HepG2 (cell line): ENCODE results near the gene IMPDH2. TPM values are rescaled to one million over a fixed set of nuclear protein-coding genes. Genes with fewer than 3 reads are reported as not detected.

Source experiments
- KLF16 ChIP-seq, 2 experiments: sonication (generic) in 1 of 2; formaldehyde crosslinking in 1 of 2; IDR thresholded peaks; 2 replicates each; pipeline versions ENCODE4 v1.6.1 to v1.8.0; 2016 to 2023; ENCODE audit warnings: missing genetic modification reagents in 2 of 2, missing compliant biosample characterization in 1 of 2
- NBN ChIP-seq: fragments of 450-650 bp; conservative IDR thresholded peaks from 2 replicates; pipeline ENCODE4 v1.6.1; 2017
- NCOA5 ChIP-seq: sonication (generic); formaldehyde crosslinking; IDR thresholded peaks from 2 replicates; pipeline ENCODE4 v1.4.0; 2020; ENCODE audit warnings: missing genetic modification reagents
- RXRA ChIP-seq: sonication (generic); formaldehyde crosslinking; IDR thresholded peaks from 2 replicates; pipeline ENCODE4 v1.5.1; 2020; ENCODE audit warnings: missing genetic modification reagents
- SP4 ChIP-seq: sonication (generic); formaldehyde crosslinking; IDR thresholded peaks from 2 replicates; pipeline ENCODE4 v1.8.1; 2023; ENCODE audit warnings: mild to moderate bottlenecking, missing genetic modification reagents
- TCF7 ChIP-seq: sonication (generic); IDR thresholded peaks from 2 replicates; pipeline ENCODE4 v1.6.1; 2016; ENCODE audit warnings: antibody characterized with exemption, low read depth
- ZBTB8A ChIP-seq: sonication (generic); formaldehyde crosslinking; IDR thresholded peaks from 2 replicates; pipeline ENCODE4 v1.4.0; 2020; ENCODE audit warnings: mild to moderate bottlenecking, low read depth, missing genetic modification reagents, borderline replicate concordance
- ZC3H4 ChIP-seq: sonication (generic); formaldehyde crosslinking; IDR thresholded peaks from 2 replicates; pipeline ENCODE4 v1.4.0; 2020; ENCODE audit warnings: missing genetic modification reagents, borderline replicate concordance
- ZFP90 ChIP-seq: sonication (generic); formaldehyde crosslinking; IDR thresholded peaks from 2 replicates; pipeline ENCODE4 v1.8.0; 2022; ENCODE audit warnings: missing genetic modification reagents, mild to moderate bottlenecking, inconsistent platforms, borderline replicate concordance
- ZIK1 ChIP-seq: sonication (generic); formaldehyde crosslinking; IDR thresholded peaks from 2 replicates; pipeline ENCODE4 v1.5.0; 2020; ENCODE audit warnings: mild to moderate bottlenecking, low read depth, missing genetic modification reagents, borderline replicate concordance
- ZNF501 ChIP-seq: sonication (generic); formaldehyde crosslinking; IDR thresholded peaks from 2 replicates; pipeline ENCODE4 v1.5.1; 2020; ENCODE audit warnings: mild to moderate bottlenecking, moderate library complexity, missing genetic modification reagents
- ZNF567 ChIP-seq: sonication (generic); formaldehyde crosslinking; IDR thresholded peaks from 2 replicates; pipeline ENCODE4 v1.8.1; 2023; ENCODE audit warnings: mild to moderate bottlenecking, missing genetic modification reagents, borderline replicate concordance
- ZNF589 ChIP-seq: sonication (generic); formaldehyde crosslinking; conservative IDR thresholded peaks from 2 replicates; pipeline ENCODE4 v1.8.0; 2022; ENCODE audit warnings: mild to moderate bottlenecking, moderate library complexity, missing genetic modification reagents
- ZNF720 ChIP-seq: sonication (generic); formaldehyde crosslinking; IDR thresholded peaks from 2 replicates; pipeline ENCODE4 v1.4.0; 2020; ENCODE audit warnings: missing genetic modification reagents
- polyA plus RNA-seq, 8 experiments: library from polyadenylated mRNA; depleted of rRNA in 3 of 8; stranded (reverse) in 7 of 8; unstranded in 1 of 8; fragments of >200 nt; fragmentation: Illumina TruSeq in 4 of 8; extraction: Trizol in 4 of 8; gene quantifications; 2 replicates each; pipeline versions ENCODE4 v1.2.1 to v1.2.3, GENCODE V29; 2011 to 2016; ENCODE audit warnings: low read depth in 4 of 8, missing spikeins in 1 of 8, mixed read lengths in 1 of 8; ENCODE audit not compliant: insufficient read depth in 1 of 8
- total RNA-seq, 5 experiments: library from RNA; depleted of rRNA; stranded (reverse); fragments of >200 nt; fragmentation: Illumina TruSeq; extraction: Trizol; gene quantifications; 2 replicates each; pipeline ENCODE4 v1.2.3, GENCODE V29; 2016; ENCODE audit warnings: low read depth in 1 of 5
- TF ChIP-seq, protein P1 (sequence below): sonication (generic); formaldehyde crosslinking; IDR thresholded peaks from 2 replicates; pipeline ENCODE4 v1.8.0; 2022; ENCODE audit warnings: missing genetic modification reagents, mild to moderate bottlenecking, borderline replicate concordance
- TF ChIP-seq, protein P2 (sequence below): sonication (generic); formaldehyde crosslinking; IDR thresholded peaks from 2 replicates; pipeline ENCODE4 v1.5.0; 2020; ENCODE audit warnings: missing genetic modification reagents, mild to moderate bottlenecking, borderline replicate concordance
- TF ChIP-seq, protein P3 (sequence below), 2 experiments: fragments of 450-650 bp in 1 of 2; sonication (generic) in 1 of 2; formaldehyde crosslinking in 1 of 2; IDR thresholded peaks; 2 replicates each; pipeline versions ENCODE4 v1.6.1 to v1.8.0; 2016 to 2022; ENCODE audit warnings: antibody characterized with exemption in 1 of 2, mild to moderate bottlenecking in 1 of 2, missing genetic modification reagents in 1 of 2

IMPDH2 gene
- total and polyA plus RNA-seq, 2 of the 13 experiments (the other 11 are each of a cell fraction or from before 2014, with no cell fraction given): 248 to 260 TPM

DNA sequence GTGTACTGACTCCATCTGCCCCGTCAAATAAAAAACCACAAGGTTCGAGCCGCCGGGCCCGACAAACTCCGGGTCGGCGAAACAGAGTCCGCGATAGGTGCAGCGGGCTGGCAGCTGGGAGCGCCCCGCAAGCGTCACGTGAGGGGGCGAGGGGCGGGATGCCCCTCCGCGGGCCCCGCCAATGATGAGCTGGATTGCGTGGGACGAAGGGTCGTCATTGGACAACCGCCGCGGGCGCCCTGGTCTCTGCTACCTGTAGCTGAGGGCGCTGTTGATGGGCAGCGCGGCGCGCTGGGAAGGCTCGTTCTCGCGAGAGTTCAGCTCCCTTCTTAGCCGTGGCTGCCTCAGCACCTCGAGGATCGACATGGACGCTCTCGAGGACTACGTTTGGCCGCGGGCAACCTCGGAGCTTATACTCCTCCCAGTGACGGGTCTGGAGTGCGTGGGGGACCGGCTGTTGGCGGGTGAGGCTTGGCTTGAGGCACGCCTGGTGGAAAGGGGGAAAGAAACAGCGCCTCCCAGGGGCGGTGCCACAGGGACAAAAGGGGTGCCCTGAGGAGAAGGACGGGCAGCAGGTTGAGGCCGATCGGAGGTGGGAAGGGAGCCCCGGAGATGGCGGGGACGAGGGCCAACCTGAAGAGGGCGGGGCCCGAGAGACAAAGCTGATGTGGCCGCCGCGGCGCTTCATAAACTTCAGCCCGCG, 22.0 kb downstream of the IMPDH2 start, which contains the start of gene WDR6 (continued):
- TF ChIP-seq NCOA5 (no peak), ZFP90 (CRISPR knock-in tag) (0 out of 2 replicates have a peak, but pooled peaks have one; percentile 11), ZNF501 (CRISPR knock-in tag) (peak; percentile 90), ZIK1 (peak; percentile 88; the same call in 1 of the 2 replicates), ZNF567 (no peak), ZNF589 (CRISPR knock-in tag) (peak; percentile 76; the same call in 1 of the 2 replicates), RXRA (CRISPR knock-in tag) (peak; percentile 78), ZC3H4 (0 out of 2 replicates have a peak, but pooled peaks have one; percentile 16), TCF7 (no peak), ZNF720 (CRISPR knock-in tag) (no peak; the same call in 1 of the 2 replicates), NBN (no peak), SP4 (peak; percentile 49; the same call in 1 of the 2 replicates), ZBTB8A (CRISPR knock-in tag) (peak; percentile 53; the same call in 1 of the 2 replicates), KLF16 (CRISPR knock-in tag; IDR thresholded peaks at IDR 0.05) (peak in 1 of 2 experiments; percentile 80; a peak in 2 of 4 replicates)
- TF ChIP-seq, protein P1, sequence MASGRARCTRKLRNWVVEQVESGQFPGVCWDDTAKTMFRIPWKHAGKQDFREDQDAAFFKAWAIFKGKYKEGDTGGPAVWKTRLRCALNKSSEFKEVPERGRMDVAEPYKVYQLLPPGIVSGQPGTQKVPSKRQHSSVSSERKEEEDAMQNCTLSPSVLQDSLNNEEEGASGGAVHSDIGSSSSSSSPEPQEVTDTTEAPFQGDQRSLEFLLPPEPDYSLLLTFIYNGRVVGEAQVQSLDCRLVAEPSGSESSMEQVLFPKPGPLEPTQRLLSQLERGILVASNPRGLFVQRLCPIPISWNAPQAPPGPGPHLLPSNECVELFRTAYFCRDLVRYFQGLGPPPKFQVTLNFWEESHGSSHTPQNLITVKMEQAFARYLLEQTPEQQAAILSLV (CRISPR knock-in tag): no peak
- TF ChIP-seq, protein P2, sequence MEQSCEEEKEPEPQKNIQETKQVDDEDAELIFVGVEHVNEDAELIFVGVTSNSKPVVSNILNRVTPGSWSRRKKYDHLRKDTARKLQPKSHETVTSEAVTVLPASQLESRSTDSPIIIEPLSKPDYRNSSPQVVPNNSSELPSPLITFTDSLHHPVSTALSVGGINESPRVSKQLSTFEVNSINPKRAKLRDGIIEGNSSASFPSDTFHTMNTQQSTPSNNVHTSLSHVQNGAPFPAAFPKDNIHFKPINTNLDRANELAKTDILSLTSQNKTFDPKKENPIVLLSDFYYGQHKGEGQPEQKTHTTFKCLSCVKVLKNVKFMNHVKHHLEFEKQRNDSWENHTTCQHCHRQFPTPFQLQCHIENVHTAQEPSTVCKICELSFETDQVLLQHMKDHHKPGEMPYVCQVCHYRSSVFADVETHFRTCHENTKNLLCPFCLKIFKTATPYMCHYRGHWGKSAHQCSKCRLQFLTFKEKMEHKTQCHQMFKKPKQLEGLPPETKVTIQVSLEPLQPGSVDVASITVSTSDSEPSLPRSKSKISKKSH (CRISPR knock-in tag): peak; percentile 86
- TF ChIP-seq, protein P3, sequence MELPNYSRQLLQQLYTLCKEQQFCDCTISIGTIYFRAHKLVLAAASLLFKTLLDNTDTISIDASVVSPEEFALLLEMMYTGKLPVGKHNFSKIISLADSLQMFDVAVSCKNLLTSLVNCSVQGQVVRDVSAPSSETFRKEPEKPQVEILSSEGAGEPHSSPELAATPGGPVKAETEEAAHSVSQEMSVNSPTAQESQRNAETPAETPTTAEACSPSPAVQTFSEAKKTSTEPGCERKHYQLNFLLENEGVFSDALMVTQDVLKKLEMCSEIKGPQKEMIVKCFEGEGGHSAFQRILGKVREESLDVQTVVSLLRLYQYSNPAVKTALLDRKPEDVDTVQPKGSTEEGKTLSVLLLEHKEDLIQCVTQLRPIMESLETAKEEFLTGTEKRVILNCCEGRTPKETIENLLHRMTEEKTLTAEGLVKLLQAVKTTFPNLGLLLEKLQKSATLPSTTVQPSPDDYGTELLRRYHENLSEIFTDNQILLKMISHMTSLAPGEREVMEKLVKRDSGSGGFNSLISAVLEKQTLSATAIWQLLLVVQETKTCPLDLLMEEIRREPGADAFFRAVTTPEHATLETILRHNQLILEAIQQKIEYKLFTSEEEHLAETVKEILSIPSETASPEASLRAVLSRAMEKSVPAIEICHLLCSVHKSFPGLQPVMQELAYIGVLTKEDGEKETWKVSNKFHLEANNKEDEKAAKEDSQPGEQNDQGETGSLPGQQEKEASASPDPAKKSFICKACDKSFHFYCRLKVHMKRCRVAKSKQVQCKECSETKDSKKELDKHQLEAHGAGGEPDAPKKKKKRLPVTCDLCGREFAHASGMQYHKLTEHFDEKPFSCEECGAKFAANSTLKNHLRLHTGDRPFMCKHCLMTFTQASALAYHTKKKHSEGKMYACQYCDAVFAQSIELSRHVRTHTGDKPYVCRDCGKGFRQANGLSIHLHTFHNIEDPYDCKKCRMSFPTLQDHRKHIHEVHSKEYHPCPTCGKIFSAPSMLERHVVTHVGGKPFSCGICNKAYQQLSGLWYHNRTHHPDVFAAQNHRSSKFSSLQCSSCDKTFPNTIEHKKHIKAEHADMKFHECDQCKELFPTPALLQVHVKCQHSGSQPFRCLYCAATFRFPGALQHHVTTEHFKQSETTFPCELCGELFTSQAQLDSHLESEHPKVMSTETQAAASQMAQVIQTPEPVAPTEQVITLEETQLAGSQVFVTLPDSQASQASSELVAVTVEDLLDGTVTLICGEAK (IDR thresholded peaks at IDR 0.05): no peak
- TF ChIP-seq, protein P3 (CRISPR knock-in tag; IDR thresholded peaks at IDR 0.05): peak; percentile 50; the same call in 1 of the 2 replicates
